Stomach smooth muscle (tissue), 2 donors: ENCODE results near the gene ATM.
"Not testable (repeated sequence)": the region's sequence is repeated elsewhere in the genome, so short reads cannot be mapped to it uniquely, and the experiment has no call there.

Experiments
- H3K27ac ChIP-seq: one replicate; pipeline ENCODE4 v1.7.0; 2013; ENCODE audit warnings: mild to moderate bottlenecking, low read length, inconsistent platforms
- H3K27me3 ChIP-seq, 2 donors: one replicate each; pipeline ENCODE4 v1.7.0; 2013; ENCODE audit warnings: low read length in 2 of 2; ENCODE audit not compliant: insufficient read depth in 2 of 2, control insufficient read depth in 1 of 2
- H3K36me3 ChIP-seq, 2 donors: one replicate each; pipeline ENCODE4 v1.7.0; 2013; ENCODE audit warnings: low read length in 2 of 2; ENCODE audit not compliant: control insufficient read depth in 2 of 2, insufficient read depth in 2 of 2
- H3K4me1 ChIP-seq: one replicate; pipeline ENCODE4 v1.7.0; 2013; ENCODE audit warnings: low read length; ENCODE audit not compliant: control insufficient read depth, insufficient read depth
- H3K4me3 ChIP-seq, 2 donors: one replicate each; pipeline ENCODE4 v1.7.0; 2013; ENCODE audit warnings: low read length in 2 of 2
- H3K9ac ChIP-seq, 2 donors: one replicate each; pipeline ENCODE4 v1.7.0; 2013; ENCODE audit warnings: low read length in 2 of 2, mild to moderate bottlenecking in 1 of 2
- H3K9me3 ChIP-seq, 2 donors: one replicate each; pipeline ENCODE4 v1.7.0; 2013; ENCODE audit warnings: low read length in 2 of 2; ENCODE audit not compliant: control insufficient read depth in 2 of 2
- donor health status: healthy.
- donor health status: Pancreatic carcinoma.

ATM gene

DNA sequence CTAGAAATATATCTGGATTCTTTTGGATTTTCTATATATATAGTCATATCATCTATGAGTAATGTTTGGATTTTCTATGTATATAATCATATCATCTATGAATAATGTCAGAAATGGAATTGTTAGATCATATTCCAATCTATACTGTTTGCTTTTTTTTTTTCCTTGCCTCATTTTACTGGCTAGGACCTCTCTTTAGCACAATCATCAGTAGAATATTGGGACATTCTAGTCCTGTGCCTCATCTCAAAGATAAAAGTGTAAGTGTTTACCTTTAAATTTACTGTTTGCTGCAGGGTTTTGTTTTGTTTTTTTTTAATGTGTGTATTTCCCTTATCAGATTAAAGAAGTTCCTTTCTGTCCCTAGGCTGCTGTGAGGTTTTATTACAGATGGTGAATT is 147.4 kb downstream of the ATM start:
- peaks cover 2 to 4% of the 10 kb centered on the region in 2 donors for H3K36me3 ChIP-seq

DNA sequence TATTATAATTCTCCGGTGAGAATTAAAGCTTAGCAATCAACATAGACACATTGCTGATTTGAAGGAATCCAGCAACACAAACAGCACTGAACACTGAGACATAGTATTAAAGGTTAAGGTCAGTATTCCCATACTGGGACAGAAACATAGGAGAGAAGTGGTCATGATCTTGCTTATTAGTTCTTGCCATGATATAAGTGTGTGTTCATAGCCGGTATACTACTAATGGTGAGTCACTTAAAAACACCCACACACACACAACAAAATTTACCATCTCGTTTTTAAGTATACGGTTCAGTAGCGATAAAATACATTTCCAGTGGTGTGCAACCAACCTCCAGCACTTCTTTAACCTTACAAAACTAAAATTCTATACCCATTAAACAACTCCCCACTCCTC is 148.1 kb downstream of the ATM start:
- Histone ChIP-seq H3K9me3 (no peaks in the 10 kb centered on the region), H3K4me1 (no peaks in the 10 kb centered on the region), H3K27ac (no peak overlapping the region), H3K4me3 (no peak overlapping the region), H3K36me3 (peaks cover 0 to 3% of the 10 kb centered on the region in 2 donors), H3K9ac (no peak overlapping the region), H3K27me3 (no peaks in the 10 kb centered on the region)

More for the DNA sequence above, 147.4 kb downstream of the ATM start:
- no peaks in the 10 kb centered on the region for H3K4me1 ChIP-seq
- H3K4me3 ChIP-seq: no peak overlapping the region
- H3K27ac ChIP-seq: no peak overlapping the region
- H3K9ac ChIP-seq: no peak overlapping the region
- no peaks in the 10 kb centered on the region for H3K9me3 ChIP-seq
- no peaks in the 10 kb centered on the region for H3K27me3 ChIP-seq

DNA sequence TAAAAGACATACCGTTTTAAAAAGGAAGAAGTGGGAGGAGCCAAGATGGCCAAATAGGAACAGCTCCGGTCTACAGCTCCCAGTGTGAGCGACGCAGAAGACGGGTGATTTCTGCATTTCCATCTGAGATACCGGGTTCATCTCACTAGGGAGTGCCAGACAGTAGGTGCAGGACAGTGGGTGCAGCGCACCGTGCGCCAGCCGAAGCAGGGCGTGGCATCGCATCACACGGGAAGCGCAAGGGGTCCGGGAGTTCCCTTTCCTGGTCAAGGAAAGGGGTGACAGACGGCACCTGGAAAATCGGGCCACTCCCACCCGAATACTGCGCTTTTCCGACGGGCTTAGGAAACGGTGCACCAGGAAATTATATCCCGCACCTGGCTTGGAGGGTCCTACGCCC is 150.6 kb downstream of the ATM start:
- not testable (repeated sequence) for H3K4me1 ChIP-seq, H3K27ac ChIP-seq, H3K36me3 ChIP-seq, H3K9me3 ChIP-seq, H3K4me3 ChIP-seq, H3K27me3 ChIP-seq, H3K9ac ChIP-seq

DNA sequence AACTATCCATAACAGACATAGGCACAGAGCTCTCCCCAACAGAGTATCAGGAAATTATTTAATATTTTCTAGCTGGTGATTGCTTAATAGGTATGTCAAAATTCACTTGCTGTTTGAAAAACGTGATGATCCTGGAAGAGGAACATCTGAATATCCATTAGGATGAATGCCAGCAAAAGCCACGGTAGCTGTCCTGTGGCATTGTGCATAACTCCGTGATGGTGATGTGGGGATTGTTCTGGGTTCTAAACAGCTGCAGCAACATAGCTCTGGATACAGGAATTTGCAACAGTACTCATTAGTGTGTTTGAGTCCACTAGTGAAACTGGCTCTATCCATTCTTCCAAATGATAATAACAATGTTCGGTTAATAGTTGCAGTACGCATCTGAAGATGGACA is 165.7 kb downstream of the ATM start:
- Histone ChIP-seq H3K9ac (no peak overlapping the region), H3K4me3 (no peak overlapping the region), H3K36me3 (no peaks in the 10 kb centered on the region), H3K27ac (no peak overlapping the region), H3K27me3 (no peaks in the 10 kb centered on the region), H3K9me3 (no peaks in the 10 kb centered on the region), H3K4me1 (no peaks in the 10 kb centered on the region)

DNA sequence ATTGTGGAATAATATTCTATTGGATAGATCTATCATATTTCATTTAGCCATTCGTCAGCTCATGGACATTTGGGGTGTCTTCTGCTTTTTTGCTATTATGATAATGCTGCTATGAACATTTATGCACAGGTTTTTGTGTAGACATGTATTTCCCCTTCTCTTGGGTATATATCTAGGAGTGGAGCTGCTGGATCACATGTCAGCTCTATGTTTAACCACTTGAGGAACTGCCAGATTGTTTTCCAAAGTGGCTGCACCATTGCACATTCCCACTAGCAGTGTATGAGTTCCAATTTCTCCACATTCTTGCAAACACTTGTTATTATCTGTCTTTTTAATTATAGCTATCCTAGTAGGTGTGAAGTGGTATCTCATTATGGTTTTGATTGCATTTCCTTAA is 169.5 kb downstream of the ATM start:
- H3K9me3 ChIP-seq: no peaks in the 10 kb centered on the region
- no peak overlapping the region for H3K27ac ChIP-seq
- no peaks in the 10 kb centered on the region for H3K36me3 ChIP-seq
- no peaks in the 10 kb centered on the region for H3K27me3 ChIP-seq
- no peak overlapping the region for H3K4me3 ChIP-seq
- no peak overlapping the region for H3K9ac ChIP-seq
- no peaks in the 10 kb centered on the region for H3K4me1 ChIP-seq

DNA sequence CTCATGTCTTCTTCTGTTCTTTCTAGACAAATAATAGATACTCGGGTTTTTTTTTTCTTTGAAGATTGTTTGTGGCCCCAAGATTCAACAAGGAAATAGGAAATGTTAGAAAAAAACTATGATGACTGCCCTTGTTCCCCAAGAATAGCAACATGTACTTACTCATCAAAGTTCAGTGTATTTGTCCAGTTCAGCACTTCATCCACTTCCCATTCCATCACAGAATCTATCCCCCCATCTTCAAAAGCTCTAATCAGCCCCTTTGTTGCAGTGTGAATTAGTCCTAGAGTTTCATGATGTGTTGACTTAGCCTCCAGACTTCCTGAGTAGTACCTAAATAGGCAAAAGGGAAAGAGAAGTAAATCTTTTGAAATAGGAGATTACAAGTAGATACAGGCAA is 170.2 kb downstream of the ATM start:
- no peaks in the 10 kb centered on the region for H3K27me3 ChIP-seq
- no peak overlapping the region for H3K27ac ChIP-seq
- no peak overlapping the region for H3K4me3 ChIP-seq

DNA sequence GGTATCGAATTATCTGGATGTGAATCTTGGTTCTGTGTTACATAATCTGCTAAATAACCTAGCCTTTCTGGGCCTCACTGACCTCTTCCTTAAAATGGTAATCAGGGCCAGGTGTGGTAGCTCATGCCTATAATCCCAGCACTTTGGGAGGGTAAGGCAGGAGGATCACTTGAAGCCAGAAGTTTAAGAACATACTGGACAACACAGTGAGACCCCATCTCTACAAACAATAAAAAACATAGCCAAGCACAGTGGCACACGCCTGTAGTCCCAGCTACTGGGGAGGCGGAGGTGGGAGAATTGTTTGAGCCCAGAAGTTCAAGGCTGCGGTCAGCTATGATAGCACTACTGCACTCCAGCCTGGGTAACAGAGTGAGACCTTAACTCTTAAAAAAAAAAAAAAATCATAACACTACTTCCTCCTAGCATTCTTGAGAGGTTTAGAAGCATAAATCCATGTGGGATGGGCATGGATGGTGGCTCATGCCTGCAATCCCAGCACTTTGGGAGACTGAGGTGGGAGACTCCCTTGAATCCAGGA is 171.9 kb downstream of the ATM start:
- no peaks in the 10 kb centered on the region for H3K9me3 ChIP-seq
- H3K27ac ChIP-seq: no peak overlapping the region
- no peak overlapping the region for H3K4me3 ChIP-seq
- no peak overlapping the region for H3K9ac ChIP-seq
- H3K4me1 ChIP-seq: no peaks in the 10 kb centered on the region
- no peaks in the 10 kb centered on the region for H3K36me3 ChIP-seq
- no peaks in the 10 kb centered on the region for H3K27me3 ChIP-seq

More for the DNA sequence above, 170.2 kb downstream of the ATM start:
- no peaks in the 10 kb centered on the region for H3K4me1 ChIP-seq
- no peaks in the 10 kb centered on the region for H3K36me3 ChIP-seq
- no peaks in the 10 kb centered on the region for H3K9me3 ChIP-seq
- H3K9ac ChIP-seq: no peak overlapping the region

DNA sequence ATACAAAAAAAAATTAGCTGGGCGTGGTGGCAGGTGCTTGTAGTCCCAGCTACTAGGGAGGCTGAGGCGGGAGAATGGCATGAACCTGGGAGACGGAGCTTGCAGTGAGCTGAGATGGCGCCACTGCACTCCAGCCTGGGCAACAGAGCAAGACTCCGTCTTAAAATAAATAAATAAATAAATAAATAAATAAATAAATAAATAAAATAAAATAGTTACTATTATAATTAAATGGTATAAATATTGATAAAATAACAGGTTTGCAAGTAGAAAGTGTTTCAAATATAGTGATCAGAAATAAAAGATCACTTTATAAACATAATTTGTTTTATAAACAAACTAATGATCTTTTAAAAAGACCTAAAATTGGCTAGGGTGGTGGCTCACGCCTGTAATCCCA is 173.8 kb downstream of the ATM start:
- not testable (repeated sequence) for H3K27ac ChIP-seq, H3K9ac ChIP-seq, H3K27me3 ChIP-seq, H3K4me1 ChIP-seq, H3K4me3 ChIP-seq, H3K9me3 ChIP-seq, H3K36me3 ChIP-seq

DNA sequence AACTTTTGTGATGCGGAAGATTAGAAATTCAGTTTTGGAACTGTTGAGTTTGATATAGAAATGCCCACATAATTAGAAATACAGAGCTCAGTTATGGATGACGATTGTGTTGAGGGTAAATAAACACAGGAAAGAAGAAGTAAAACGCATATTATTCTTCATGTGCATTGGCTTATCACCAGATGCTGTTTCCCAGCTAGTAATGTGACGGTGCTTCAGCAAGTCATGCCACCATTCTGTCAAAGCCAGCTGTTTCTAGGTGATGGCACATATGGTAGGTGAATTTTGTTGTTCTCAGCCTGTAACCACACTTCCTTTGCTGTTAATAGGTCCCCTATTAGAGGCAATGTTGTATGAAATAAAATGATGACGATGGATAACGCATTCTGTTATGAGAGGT is 175.6 kb downstream of the ATM start:
- Histone ChIP-seq H3K4me1 (no peaks in the 10 kb centered on the region), H3K36me3 (no peaks in the 10 kb centered on the region), H3K9me3 (no peaks in the 10 kb centered on the region), H3K4me3 (no peak overlapping the region), H3K9ac (no peak overlapping the region), H3K27me3 (no peaks in the 10 kb centered on the region), H3K27ac (no peak overlapping the region)

DNA sequence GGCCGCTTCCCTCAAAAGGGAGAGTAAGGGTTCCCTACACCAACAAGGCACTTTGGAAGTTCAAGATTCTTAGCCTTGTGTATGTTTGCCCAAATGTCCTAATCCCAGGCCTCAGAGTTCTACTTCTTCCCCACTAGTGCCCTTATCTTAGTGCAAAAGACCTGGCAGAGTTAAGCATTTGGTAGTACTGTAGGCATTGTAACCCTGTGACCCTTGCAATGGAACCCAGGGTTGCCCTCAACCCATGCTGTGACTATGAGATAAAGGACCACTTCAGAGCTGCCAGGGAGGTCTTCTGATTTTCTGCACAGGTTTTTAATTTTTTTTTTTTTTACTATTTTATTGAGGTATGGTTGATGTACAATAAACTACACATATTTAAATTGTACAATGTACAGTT is 179.4 kb downstream of the ATM start:
- no peaks in the 10 kb centered on the region for H3K9me3 ChIP-seq
- H3K27ac ChIP-seq: no peak overlapping the region
- H3K9ac ChIP-seq: no peak overlapping the region
- H3K36me3 ChIP-seq: no peaks in the 10 kb centered on the region
- H3K4me3 ChIP-seq: no peak overlapping the region
- no peaks in the 10 kb centered on the region for H3K4me1 ChIP-seq
- H3K27me3 ChIP-seq: no peaks in the 10 kb centered on the region

DNA sequence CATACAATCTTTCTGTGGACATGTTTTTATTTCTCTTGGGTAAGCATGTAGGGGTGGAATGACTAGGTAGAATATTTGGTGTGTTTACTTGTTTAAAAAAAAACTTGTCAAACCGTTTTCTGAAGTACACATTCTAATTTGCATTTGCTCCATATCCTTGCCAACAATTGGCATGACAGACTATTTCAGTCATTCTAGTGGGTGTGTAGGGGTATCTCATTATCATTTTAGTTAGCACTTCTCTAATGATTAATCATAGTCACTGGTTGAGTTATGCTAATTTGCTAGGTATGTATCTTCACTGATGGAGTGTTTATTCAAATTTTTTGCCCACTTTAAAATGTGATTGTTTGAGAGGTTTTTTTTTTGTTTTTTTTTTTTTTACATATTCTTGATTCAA is 180.2 kb downstream of the ATM start:
- Histone ChIP-seq H3K9me3 (no peaks in the 10 kb centered on the region), H3K36me3 (no peaks in the 10 kb centered on the region), H3K4me1 (no peaks in the 10 kb centered on the region), H3K27me3 (no peaks in the 10 kb centered on the region), H3K4me3 (no peak overlapping the region), H3K27ac (no peak overlapping the region), H3K9ac (no peak overlapping the region)
